WI38 (cell line): ENCODE data around the gene DDX1.

Experiments
- H3K4me3 ChIP-seq: 2 replicates; pipeline ENCODE4 v1.5.1; 2011; ENCODE audit warnings: low read depth, mild to moderate bottlenecking, control low read depth, low read length
- TF ChIP-seq, protein P1 (sequence below): IDR thresholded peaks from 2 replicates; pipeline ENCODE4 v1.5.1; 2012; ENCODE audit warnings: low read depth, mild to moderate bottlenecking, control low read depth, low read length

Gene DDX1

DNA sequence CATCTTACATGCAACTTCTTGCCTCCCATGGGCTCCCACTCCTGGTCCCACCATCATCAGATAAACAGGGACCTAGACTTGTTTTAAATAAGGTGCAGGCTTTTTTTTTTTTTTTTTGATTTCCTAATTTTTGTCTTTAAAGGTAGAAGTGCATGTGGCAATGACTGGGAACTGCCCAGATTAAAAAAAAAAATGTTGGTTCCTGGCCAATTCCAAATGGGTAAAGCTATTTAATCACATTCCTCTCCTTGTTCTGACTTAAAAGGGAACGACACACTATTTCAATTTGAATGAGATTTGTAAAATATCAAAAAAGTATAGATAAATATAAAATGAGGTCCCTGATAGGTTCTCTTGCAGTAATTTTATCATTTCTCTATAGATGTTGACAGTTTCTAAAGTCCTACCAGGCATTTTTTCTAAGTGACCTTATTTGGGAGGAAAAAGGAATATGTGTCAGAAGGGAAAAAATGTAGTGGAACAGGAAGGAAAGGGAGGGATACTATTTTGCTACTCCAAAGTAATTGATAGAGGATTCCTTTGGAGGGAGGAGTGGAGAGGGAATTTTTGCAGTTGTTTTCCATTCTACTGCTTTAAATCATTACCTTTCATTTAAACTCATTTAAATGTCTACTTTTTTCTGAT is 43.3 kb downstream of the DDX1 start:
- TF ChIP-seq, protein P1, sequence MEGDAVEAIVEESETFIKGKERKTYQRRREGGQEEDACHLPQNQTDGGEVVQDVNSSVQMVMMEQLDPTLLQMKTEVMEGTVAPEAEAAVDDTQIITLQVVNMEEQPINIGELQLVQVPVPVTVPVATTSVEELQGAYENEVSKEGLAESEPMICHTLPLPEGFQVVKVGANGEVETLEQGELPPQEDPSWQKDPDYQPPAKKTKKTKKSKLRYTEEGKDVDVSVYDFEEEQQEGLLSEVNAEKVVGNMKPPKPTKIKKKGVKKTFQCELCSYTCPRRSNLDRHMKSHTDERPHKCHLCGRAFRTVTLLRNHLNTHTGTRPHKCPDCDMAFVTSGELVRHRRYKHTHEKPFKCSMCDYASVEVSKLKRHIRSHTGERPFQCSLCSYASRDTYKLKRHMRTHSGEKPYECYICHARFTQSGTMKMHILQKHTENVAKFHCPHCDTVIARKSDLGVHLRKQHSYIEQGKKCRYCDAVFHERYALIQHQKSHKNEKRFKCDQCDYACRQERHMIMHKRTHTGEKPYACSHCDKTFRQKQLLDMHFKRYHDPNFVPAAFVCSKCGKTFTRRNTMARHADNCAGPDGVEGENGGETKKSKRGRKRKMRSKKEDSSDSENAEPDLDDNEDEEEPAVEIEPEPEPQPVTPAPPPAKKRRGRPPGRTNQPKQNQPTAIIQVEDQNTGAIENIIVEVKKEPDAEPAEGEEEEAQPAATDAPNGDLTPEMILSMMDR, result no peak
- H3K4me3 ChIP-seq, result no peak overlapping the region

DNA sequence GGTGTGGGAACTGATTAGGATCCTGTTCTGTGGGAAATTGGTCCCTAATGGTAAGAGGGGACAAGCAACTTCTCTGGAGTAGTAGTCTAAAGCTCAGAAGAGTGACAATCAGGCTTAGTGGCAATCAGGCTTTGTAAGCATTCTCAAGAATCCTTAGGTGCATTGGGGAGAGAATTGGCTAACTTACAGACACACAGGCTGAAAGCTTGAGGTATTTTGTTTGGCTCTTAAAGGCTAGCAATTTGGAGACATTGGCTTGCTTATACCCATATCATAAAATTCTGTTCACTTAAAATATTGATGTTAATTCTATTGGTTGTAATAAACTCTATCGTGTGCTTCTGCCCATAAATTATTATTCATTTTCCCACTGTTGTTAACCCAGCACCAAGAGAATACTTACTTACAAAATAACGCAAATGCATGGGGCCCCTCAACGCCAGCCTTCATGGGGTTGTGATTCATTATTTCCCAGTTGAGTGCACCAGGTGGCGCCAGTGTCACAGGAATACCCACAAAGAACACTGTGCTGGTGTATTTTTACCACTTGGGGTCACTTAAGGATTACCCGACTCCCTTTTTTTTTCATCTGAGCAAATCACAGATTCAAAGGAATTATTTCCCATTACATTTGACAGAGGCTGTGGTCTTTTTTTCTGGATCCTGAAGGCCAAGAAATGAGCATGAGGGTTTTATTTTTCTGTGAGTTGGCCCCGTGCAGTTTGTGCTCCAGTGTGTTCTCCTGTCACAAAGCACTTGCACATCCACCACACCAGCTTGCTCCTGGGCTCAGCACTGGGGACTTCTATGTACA is 45.5 kb downstream of the DDX1 start:
- no peak overlapping the region for H3K4me3 ChIP-seq
- TF ChIP-seq, protein P1, result peak; percentile 73

GRCh38 chr2:15638720-15639119 is 47.1 kb downstream of the DDX1 start:
- TF ChIP-seq, protein P1, result no peak

DNA sequence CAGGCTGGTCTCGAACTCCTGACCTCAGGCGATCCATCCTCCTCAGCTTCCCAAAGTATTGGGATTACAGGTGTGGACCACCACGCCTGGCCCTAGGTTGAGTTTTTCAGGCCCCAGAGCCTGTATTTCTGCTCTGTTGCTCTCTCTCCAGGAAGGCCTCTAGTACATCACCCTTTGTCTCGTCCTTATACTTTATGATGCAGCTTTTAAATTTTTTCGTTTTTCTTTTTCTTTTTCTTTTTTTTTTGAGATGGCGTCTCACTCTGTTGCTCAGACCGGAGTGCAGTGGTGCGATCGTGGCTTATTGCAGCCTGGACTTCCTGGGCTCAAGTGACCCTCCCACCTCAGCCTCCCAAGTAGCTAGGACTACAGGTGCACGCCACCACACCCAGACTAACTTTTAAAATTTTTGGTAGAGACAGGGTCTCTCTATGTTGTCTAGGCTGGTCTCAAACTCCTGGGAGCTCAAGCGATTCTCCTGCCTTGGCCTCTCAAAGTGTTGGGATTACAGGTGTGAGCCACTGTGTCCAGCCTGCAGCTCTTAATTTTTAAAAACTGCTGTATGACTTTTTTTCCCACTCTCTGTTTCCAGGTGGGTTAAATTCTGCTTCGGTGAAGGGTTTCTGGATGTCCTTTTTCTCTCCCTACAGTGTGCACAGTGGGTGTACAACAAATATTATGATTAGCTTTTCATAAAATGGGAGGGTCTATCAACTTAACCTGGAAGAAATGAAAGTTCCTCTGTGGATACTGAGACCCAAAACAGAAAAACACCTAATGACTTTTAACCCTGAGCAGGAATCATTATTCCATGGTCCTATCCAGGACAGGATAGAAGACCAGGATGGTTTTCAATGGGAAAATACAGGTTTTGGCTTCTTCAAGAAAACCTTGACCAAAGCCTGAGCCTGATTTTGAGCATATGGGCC is 47.9 kb downstream of the DDX1 start:
- TF ChIP-seq, protein P1, result no peak
- no peak overlapping the region for H3K4me3 ChIP-seq

More at GRCh38 chr2:15638720-15639119, 47.1 kb downstream of the DDX1 start:
- no peak overlapping the region for H3K4me3 ChIP-seq

DNA sequence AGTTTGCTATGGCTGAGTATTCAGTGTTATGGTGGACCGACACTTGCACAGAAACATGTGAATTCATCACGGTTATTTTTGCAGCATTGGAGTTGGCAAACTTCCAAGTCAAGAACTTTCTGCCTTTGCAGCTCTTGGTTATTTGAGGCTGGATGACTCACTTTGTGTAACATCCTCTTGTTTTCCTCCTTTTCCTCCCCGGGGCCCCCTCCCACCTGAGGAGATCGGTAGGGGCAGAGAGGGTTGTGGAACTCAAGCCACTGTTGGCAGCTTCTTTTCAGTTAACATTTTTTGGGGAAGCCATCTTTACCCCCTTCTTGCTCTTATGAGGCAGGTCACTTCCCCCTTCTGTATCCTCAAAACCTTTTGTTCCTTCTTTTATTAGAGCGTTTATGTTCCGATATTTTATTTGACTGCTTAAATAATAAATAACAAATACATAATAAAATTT is 48.6 kb downstream of the DDX1 start:
- no peak overlapping the region for H3K4me3 ChIP-seq
- TF ChIP-seq, protein P1, result no peak

- no peak overlapping the region for H3K4me3 ChIP-seq
- TF ChIP-seq, protein P1, result no peak
These were observed 49.1 kb downstream of the DDX1 start for GRCh38 chr2:15640784-15641183.
